ENCODE results near the gene NTSR2. TPM values are rescaled to one million over a fixed set of nuclear protein-coding genes. Genes with fewer than 3 reads are reported as not detected.

The NTSR2 gene
- total and polyA plus RNA-seq, 2 donors from 2014 or later = not detected

GRCh38 chr2:11683476-11683875 lies 13.5 kb upstream of the NTSR2 start:
- H3K9me3 ChIP-seq (ENCODE audit: control insufficient read depth in 2 of 3, insufficient read depth in 1 of 3, low read length in 3 of 3) = no peaks in the 10 kb centered on the region
- TF ChIP-seq CTCF (IDR thresholded peaks at IDR 0.05; ENCODE audit: borderline replicate concordance, extremely low read depth, insufficient read depth) = no peak
- DNase-seq = peak in 1 of 5 donors; percentile 32
- H3K27ac ChIP-seq (ENCODE audit: low read depth in 2 of 2, low read length in 2 of 2) = no peak overlapping the region
- no peak overlapping the region for H3K4me3 ChIP-seq (ENCODE audit: low read length in 3 of 3)
- no peaks in the 10 kb centered on the region for H3K36me3 ChIP-seq (ENCODE audit: control insufficient read depth in 2 of 3, insufficient read depth in 3 of 3, low read length in 3 of 3)
- no peaks in the 10 kb centered on the region for H3K27me3 ChIP-seq (ENCODE audit: control insufficient read depth, insufficient read depth, low read length)
- H3K9ac ChIP-seq (ENCODE audit: low read length in 3 of 3) = no peak overlapping the region
- intact Hi-C loops (cut with DNase I) = loop anchor here (10.0 kb wide), 1 partner anchor 271 kb away; no protein-coding TSS in a partner anchor
- no peak for FAIRE-seq
- H3K4me1 ChIP-seq (ENCODE audit: control insufficient read depth in 2 of 3, insufficient read depth in 2 of 3, low read depth in 1 of 3, low read length in 3 of 3) = no peaks in the 10 kb centered on the region

GRCh38 chr2:11682590-11682915 lies 12.6 kb upstream of the NTSR2 start:
- Histone ChIP-seq H3K36me3 (ENCODE audit: control insufficient read depth in 2 of 3, insufficient read depth in 3 of 3, low read length in 3 of 3) (no peaks in the 10 kb centered on the region), H3K4me3 (ENCODE audit: low read length in 3 of 3) (no peak overlapping the region), H3K4me1 (ENCODE audit: control insufficient read depth in 2 of 3, insufficient read depth in 2 of 3, low read depth in 1 of 3, low read length in 3 of 3) (no peaks in the 10 kb centered on the region), H3K9me3 (ENCODE audit: control insufficient read depth in 2 of 3, insufficient read depth in 1 of 3, low read length in 3 of 3) (no peaks in the 10 kb centered on the region), H3K9ac (ENCODE audit: low read length in 3 of 3) (no peak overlapping the region), H3K27me3 (ENCODE audit: control insufficient read depth, insufficient read depth, low read length) (no peaks in the 10 kb centered on the region), H3K27ac (ENCODE audit: low read depth in 2 of 2, low read length in 2 of 2) (no peak overlapping the region)
- DNase-seq (peak in 1 of 5 donors; percentile 29), FAIRE-seq (no peak)
- intact Hi-C loops (cut with DNase I) = loop anchor here (10.0 kb wide), 1 partner anchor 272 kb away; no protein-coding TSS in a partner anchor
- TF ChIP-seq CTCF (IDR thresholded peaks at IDR 0.05; ENCODE audit: borderline replicate concordance, extremely low read depth, insufficient read depth) = no peak

- no peaks in the 10 kb centered on the region for H3K4me1 ChIP-seq (ENCODE audit: control insufficient read depth in 2 of 3, insufficient read depth in 2 of 3, low read depth in 1 of 3, low read length in 3 of 3)
- no peaks in the 10 kb centered on the region for H3K9me3 ChIP-seq (ENCODE audit: control insufficient read depth in 2 of 3, insufficient read depth in 1 of 3, low read length in 3 of 3)
- H3K36me3 ChIP-seq (ENCODE audit: control insufficient read depth in 2 of 3, insufficient read depth in 3 of 3, low read length in 3 of 3) = no peaks in the 10 kb centered on the region
- H3K27ac ChIP-seq (ENCODE audit: low read depth in 2 of 2, low read length in 2 of 2) = no peak overlapping the region
- H3K4me3 ChIP-seq (ENCODE audit: low read length in 3 of 3) = no peak overlapping the region
- TF ChIP-seq CTCF (IDR thresholded peaks at IDR 0.05; ENCODE audit: borderline replicate concordance, extremely low read depth, insufficient read depth) = peak; percentile 67
- H3K9ac ChIP-seq (ENCODE audit: low read length in 3 of 3) = no peak overlapping the region
- no peaks in the 10 kb centered on the region for H3K27me3 ChIP-seq (ENCODE audit: control insufficient read depth, insufficient read depth, low read length)
- DNase-seq (peak; percentile 35 to 78 (median 55)), FAIRE-seq (no peak)
- intact Hi-C loops (cut with DNase I) = loop anchor here (10.0 kb wide), 1 partner anchor 273 kb away; no protein-coding TSS in a partner anchor
These were observed 12.0 kb upstream of the NTSR2 start for GRCh38 chr2:11681722-11682589.

All from kidney (tissue), 14 donors.